ENCODE results near the gene TBL1XR1.
"Not testable (repeated sequence)": the region's sequence is repeated elsewhere in the genome, so short reads cannot be mapped to it uniquely, and the experiment has no call there.

The TBL1XR1 gene

DNA sequence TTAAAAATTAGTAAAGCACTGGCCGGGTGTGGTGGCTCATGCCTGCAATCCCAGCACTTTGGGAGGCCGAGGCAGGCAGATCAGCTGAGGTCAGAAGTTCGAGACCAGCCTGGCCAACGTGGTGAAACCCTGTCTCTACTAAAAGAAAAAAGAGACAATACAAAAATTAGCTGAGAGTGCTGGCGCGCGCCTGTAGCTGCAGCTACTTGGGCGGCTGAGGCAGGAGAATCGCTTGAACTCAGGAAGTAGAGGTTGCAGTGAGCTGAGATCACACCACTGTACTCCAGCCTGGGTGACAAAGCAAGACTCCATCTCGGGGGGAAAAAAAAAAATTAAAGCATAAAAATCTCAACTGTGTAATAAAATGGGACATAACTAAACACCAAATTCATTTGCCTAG is 58.1 kb downstream of the TBL1XR1 start:
- not testable (repeated sequence) for H3K36me3 ChIP-seq (ENCODE audit: insufficient read depth, low read length); H2AFZ ChIP-seq (ENCODE audit: low read depth, low read length); H3K9me3 ChIP-seq (ENCODE audit: low read length); H3K4me1 ChIP-seq (ENCODE audit: insufficient read depth, low read length); H3K4me3 ChIP-seq (ENCODE audit: low read length); H3K27me3 ChIP-seq (ENCODE audit: insufficient read depth, low read length)

DNA sequence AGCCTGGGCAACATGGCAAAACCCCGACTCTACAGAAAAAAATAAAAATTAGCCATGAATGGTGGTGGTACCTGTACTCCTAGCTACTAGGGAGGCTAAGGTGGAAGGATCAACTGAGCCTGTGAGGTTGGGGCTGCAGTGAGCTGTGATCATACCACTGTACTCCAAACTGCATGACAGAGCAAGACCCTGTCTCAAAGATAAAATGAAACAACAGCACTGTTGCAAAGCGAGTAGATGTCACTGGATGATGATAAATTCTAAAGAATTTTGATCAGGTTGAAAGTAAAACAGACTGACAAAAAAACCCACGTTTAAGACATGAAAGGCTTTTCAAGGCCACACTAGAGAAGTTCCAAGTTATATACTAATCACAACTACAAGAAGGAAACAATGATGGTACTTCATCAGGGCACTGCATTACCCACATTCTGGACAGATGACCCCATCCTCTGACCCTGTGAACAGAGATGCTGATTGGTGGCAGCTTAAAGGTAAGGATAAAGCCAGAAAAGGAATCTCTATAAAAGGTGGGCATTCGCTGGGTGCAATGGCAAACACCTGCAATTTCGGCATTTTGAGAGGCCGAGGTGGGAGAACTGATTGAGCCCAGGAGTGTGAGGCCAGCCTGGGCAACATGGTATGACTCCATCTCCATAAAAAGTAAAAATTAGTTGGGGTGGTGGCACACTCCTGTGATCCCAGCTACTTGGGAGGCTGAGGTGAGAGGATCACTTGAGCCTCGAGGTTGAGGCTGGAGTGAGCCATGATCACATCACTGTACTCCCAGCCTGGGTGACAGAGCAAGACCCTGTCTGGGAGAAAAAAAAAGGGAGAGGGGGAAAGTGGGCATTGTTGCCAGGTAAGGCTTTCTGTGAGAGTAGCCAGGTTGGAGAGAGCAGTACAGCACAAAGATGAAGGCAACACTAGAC is 59.2 kb downstream of the TBL1XR1 start:
- H3K9me3 ChIP-seq (ENCODE audit: low read length) = peaks cover 7% of the 10 kb centered on the region

DNA sequence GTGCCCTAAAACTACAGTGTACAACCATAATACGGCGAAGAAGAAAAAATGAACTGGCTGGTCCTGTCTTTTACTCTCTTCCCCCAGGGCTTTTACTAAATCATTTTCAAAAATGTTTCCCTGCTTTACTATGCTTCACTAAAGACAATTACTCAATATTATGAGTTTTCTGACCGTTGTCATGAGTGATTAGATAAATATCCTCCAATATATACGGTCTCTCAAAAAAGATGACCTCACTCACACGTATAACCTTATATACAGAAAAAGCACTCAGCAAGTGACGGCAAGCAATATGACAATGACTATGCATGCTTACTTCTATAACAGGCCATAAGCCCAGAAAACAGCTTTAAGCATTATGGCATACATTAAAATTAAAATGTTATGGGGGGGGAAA is 60.5 kb downstream of the TBL1XR1 start:
- Histone ChIP-seq H2AFZ (ENCODE audit: low read depth, low read length) (no peak overlapping the region), H3K36me3 (ENCODE audit: insufficient read depth, low read length) (peaks cover 4% of the 10 kb centered on the region), H3K27me3 (ENCODE audit: insufficient read depth, low read length) (no peaks in the 10 kb centered on the region), H3K4me1 (ENCODE audit: insufficient read depth, low read length) (peaks cover 7% of the 10 kb centered on the region), H3K9me3 (ENCODE audit: low read length) (peaks cover 6% of the 10 kb centered on the region), H3K4me3 (ENCODE audit: low read length) (no peak overlapping the region)

More for the DNA sequence above, 59.2 kb downstream of the TBL1XR1 start:
- Histone ChIP-seq H3K36me3 (ENCODE audit: insufficient read depth, low read length) (no peaks in the 10 kb centered on the region), H3K27me3 (ENCODE audit: insufficient read depth, low read length) (no peaks in the 10 kb centered on the region), H3K4me3 (ENCODE audit: low read length) (no peak overlapping the region), H2AFZ (ENCODE audit: low read depth, low read length) (no peak overlapping the region), H3K4me1 (ENCODE audit: insufficient read depth, low read length) (peaks cover 7% of the 10 kb centered on the region)

DNA sequence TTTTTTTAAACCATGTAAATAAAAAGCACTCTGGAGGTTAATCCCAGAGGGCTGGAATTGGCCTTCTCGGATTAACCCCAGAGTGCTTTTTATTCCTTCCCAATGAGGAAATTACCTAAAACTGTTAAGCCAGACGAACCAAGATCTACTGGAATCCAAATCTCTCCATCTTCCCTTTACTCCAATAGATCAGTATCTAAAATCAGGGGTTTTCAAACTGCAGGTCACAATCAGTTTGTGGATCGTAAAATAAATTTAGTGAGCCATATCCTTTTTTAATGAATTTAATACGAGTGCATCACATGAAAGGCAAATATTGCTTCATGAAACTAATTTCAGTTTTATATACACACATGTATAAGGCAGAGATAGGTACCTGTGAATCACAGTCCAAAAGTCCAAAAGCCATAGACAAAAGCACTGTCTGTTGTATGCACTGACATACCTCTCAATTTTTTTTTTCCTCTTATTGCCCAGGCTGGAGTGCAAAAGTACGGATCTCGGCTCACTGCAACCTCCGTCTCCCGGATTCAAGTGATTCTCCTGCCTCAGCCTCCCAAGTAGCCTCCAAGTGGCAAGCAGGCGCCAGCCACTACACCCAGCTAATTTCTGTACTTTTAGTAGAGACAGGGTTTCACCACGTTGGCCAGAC is 61.3 kb downstream of the TBL1XR1 start:
- Histone ChIP-seq H3K36me3 (ENCODE audit: insufficient read depth, low read length) (peaks cover 4% of the 10 kb centered on the region), H2AFZ (ENCODE audit: low read depth, low read length) (no peak overlapping the region), H3K9me3 (ENCODE audit: low read length) (peaks cover 6% of the 10 kb centered on the region), H3K4me3 (ENCODE audit: low read length) (no peak overlapping the region), H3K27me3 (ENCODE audit: insufficient read depth, low read length) (no peaks in the 10 kb centered on the region), H3K4me1 (ENCODE audit: insufficient read depth, low read length) (peaks cover 7% of the 10 kb centered on the region)

DNA sequence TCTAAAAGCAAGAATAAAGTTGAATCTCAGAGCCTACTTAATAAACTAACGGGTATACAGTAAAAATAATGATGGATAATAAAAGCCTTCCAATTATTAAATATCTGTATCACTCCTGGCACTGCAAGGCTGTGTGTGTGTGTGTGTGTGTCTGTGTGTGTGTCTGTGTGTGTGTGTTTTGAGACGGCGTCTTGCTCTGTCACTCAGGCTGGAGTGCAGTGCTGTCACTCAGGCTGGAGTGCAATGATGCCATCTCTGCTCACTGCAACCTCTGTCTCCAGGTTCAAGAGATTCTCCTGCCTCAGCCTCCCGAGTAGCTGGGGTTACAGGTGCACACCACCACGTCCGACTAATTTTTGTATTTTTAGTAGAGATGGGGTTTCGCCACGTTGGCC is 62.5 kb downstream of the TBL1XR1 start:
- Histone ChIP-seq H3K9me3 (ENCODE audit: low read length) (peaks cover 6% of the 10 kb centered on the region), H3K4me1 (ENCODE audit: insufficient read depth, low read length) (peaks cover 7% of the 10 kb centered on the region), H3K4me3 (ENCODE audit: low read length) (no peak overlapping the region), H3K27me3 (ENCODE audit: insufficient read depth, low read length) (no peaks in the 10 kb centered on the region), H2AFZ (ENCODE audit: low read depth, low read length) (no peak overlapping the region), H3K36me3 (ENCODE audit: insufficient read depth, low read length) (peaks cover 5% of the 10 kb centered on the region)

DNA sequence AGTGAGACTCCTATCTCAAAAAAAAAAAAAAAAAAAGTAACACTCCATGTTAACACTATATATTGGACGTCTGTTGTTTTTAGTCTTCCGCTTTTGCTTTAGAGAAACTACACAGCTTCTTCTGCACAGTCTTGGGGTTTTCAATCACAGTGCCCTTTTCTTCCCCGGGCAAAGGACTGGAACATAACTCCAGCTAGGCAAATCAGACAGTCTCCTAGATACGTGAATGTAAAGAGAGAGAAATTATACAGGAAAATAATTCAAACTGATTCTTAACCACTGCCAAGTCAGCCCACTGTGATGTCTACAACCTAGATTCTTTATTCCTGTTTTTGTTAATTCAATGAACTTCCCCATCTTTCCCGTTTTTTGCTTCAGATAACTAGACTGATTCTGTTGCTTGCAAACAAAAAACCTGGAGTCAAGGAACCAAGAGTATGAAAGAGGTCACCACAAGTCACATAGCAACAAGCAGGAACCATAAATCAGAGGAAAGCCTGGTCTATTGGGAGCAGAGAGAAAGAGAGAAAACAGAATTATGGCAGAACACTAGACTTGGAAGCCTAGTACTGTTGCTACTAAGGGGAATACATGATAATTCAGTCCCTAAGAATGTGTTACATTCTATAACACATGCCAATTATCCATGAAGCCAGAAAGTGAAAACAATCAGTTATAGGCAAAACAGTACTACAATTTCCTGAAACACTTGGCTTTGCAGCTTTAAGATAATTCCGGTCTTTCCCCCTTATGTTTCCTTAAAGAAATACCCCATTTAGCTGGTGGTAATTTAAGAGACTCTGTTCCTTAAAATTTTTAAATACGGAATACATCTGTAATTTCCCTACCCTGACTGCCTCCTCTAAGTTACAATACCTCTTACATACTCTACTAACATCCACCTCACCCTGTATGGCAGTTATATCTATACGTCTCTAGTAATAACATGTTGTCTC is 63.1 kb downstream of the TBL1XR1 start:
- Histone ChIP-seq H3K27me3 (ENCODE audit: insufficient read depth, low read length) (no peaks in the 10 kb centered on the region), H3K4me3 (ENCODE audit: low read length) (no peak overlapping the region), H3K4me1 (ENCODE audit: insufficient read depth, low read length) (peaks cover 7% of the 10 kb centered on the region), H3K9me3 (ENCODE audit: low read length) (peaks cover 6% of the 10 kb centered on the region), H3K36me3 (ENCODE audit: insufficient read depth, low read length) (peaks cover 12% of the 10 kb centered on the region), H2AFZ (ENCODE audit: low read depth, low read length) (no peak overlapping the region)

DNA sequence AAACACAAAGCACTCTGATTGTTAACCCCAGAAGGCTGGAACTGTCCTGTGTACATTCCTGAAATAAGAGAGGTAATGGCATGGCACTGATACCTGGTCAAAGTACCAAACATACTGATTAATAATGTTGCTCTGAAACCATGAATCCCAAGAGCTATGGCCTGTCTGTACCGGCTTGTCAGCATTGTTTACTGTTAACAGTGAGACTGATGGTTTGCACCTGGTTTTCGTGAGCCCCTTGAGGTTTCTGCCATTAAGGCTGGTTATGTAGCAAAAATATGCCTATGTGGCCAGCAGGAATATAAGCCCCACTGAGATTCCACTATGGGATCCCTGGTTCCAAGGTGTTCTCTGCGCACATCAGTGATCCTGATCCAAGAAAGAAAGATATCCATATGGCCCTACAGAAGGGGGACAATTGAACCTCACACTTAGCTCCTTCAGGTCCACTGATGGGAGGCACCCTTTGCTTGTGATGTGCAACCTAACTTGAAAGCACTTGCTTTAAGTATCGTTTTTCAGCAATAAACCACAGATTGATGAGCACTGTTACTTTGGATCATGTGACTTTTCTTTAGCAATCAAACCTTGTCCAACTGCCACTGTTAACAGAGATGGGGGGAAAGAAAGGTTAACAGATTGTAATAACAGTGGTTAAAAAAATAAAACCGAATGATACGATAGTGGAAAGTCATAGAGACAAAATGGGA is 65.2 kb downstream of the TBL1XR1 start:
- Histone ChIP-seq H3K9me3 (ENCODE audit: low read length) (peaks cover 4% of the 10 kb centered on the region), H3K27me3 (ENCODE audit: insufficient read depth, low read length) (no peaks in the 10 kb centered on the region), H2AFZ (ENCODE audit: low read depth, low read length) (no peak overlapping the region), H3K36me3 (ENCODE audit: insufficient read depth, low read length) (peaks cover 15% of the 10 kb centered on the region), H3K4me1 (ENCODE audit: insufficient read depth, low read length) (peaks cover 7% of the 10 kb centered on the region), H3K4me3 (ENCODE audit: low read length) (no peak overlapping the region)

DNA sequence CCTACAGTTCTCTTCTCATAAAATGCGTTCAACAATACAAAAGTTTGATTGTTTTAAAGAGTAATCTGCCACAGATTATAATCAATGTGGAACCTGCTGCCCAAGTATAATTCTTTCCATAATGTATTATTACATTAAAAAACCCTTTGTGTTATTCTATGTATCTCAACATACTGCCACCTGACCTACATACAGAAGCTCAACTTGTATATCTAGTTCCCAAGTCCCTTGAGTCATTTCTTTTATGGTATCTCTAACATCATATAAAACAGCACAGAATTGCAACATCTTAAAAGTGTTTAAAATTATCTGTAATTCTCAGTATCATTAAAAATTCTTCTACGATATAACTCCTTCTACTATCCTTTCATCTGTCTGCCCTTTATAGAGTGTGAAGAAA is 70.3 kb downstream of the TBL1XR1 start:
- Histone ChIP-seq H3K4me3 (ENCODE audit: low read length) (no peak overlapping the region), H3K36me3 (ENCODE audit: insufficient read depth, low read length) (peaks cover 12% of the 10 kb centered on the region), H3K9me3 (ENCODE audit: low read length) (peaks cover 2% of the 10 kb centered on the region), H3K4me1 (ENCODE audit: insufficient read depth, low read length) (no peaks in the 10 kb centered on the region), H3K27me3 (ENCODE audit: insufficient read depth, low read length) (no peaks in the 10 kb centered on the region), H2AFZ (ENCODE audit: low read depth, low read length) (no peak overlapping the region)

DNA sequence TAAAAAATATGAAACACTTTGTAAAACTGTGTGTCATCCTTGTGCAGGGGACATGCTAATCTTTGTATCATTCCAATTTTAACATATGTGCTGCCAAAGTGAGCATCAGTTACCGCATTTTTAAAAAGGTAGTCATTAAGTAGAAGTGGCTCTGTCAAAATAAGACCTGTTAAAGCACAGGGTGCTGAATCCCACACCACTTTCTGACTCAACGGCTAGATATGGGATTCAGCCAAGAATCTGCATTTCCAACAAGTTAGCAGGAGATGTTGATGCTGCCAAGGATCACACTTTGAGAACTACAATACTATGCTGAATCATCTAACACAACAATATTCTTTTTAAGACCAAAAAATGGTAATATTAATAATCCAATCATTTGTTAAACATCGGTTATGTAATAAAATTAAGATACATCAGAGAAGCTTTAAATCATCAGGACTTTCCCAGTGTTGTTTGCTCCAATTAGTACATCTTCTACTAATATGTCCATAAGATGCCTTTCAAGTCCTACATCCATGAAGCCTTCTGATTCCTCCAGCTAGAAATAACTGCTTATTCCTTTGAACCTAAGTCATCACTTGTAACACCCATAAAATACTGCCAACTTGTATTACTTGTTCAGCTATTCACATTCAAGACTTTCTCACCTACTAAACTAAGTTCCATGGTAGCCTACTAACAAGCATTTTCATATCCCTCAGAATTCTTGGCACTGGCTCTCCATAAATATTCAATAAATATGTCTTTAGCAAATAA is 71.1 kb downstream of the TBL1XR1 start:
- Histone ChIP-seq H3K9me3 (ENCODE audit: low read length) (peaks cover 2% of the 10 kb centered on the region), H3K4me1 (ENCODE audit: insufficient read depth, low read length) (no peaks in the 10 kb centered on the region), H3K27me3 (ENCODE audit: insufficient read depth, low read length) (no peaks in the 10 kb centered on the region), H3K36me3 (ENCODE audit: insufficient read depth, low read length) (peaks cover 12% of the 10 kb centered on the region), H2AFZ (ENCODE audit: low read depth, low read length) (no peak overlapping the region), H3K4me3 (ENCODE audit: low read length) (no peak overlapping the region)

DNA sequence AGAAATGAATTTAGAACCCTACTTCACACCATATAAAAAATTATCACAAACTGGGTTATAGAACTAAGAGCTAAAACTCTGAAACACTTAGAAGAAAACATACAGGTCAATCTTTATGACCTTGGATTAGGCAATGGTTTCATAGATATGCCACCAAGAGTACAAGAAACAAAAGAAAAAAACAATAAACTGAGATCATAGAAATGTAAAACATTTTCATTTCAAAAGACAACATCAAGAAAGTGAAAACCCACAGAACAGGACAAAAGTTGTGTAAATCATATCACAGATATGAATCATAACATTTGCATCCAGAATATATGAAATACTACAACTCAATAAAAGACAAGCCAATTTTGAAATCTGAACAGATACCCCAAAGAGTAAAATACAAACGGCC is 72.4 kb downstream of the TBL1XR1 start:
- Histone ChIP-seq H3K27me3 (ENCODE audit: insufficient read depth, low read length) (no peaks in the 10 kb centered on the region), H3K4me1 (ENCODE audit: insufficient read depth, low read length) (no peaks in the 10 kb centered on the region), H2AFZ (ENCODE audit: low read depth, low read length) (no peak overlapping the region), H3K36me3 (ENCODE audit: insufficient read depth, low read length) (peaks cover 10% of the 10 kb centered on the region), H3K4me3 (ENCODE audit: low read length) (no peak overlapping the region), H3K9me3 (ENCODE audit: low read length) (peaks cover 4% of the 10 kb centered on the region)

DNA sequence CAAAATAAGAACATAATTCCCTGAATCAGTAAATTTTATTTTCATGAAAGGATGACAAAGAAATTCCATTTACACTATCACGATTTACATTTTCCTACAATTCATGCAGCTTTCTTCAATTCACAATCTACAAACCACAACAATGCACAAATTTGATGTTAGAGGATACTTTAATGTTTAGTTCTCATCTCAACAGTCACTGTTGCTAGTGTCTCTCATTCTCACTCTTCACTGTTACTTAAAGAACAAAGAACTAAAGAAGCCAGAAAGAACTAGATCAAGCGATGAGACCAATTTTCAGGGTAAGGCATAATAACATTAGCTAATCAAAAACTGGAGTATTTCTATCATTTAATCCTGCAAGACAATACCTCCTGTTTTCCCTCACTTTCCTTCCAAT is 73.5 kb downstream of the TBL1XR1 start:
- H3K9me3 ChIP-seq (ENCODE audit: low read length) = peaks cover 4% of the 10 kb centered on the region
- H3K36me3 ChIP-seq (ENCODE audit: insufficient read depth, low read length) = peaks cover 3% of the 10 kb centered on the region
- H3K4me3 ChIP-seq (ENCODE audit: low read length) = no peak overlapping the region
- H2AFZ ChIP-seq (ENCODE audit: low read depth, low read length) = no peak overlapping the region
- H3K27me3 ChIP-seq (ENCODE audit: insufficient read depth, low read length) = no peaks in the 10 kb centered on the region
- no peaks in the 10 kb centered on the region for H3K4me1 ChIP-seq (ENCODE audit: insufficient read depth, low read length)

Data from neuron (in vitro differentiated cells).